K562 (cell line): ENCODE results near the gene SELPLG.

Experiments
- EZH2 ChIP-seq: IDR thresholded peaks from 2 replicates; pipeline ENCODE4 v1.6.1; 2012; ENCODE audit warnings: low read depth, mild to moderate bottlenecking, inconsistent platforms, low read length, borderline replicate concordance
- FIP1L1 ChIP-seq: fragments of 200-400 bp; formaldehyde crosslinking; IDR thresholded peaks from 2 replicates; pipeline ENCODE4 v1.6.1; 2018; ENCODE audit warnings: mild to moderate bottlenecking, low read depth, low read length; ENCODE audit not compliant: poor library complexity, severe bottlenecking
- GTF2F1 ChIP-seq: IDR thresholded peaks from 2 replicates; pipeline ENCODE4 v1.6.1; 2011; ENCODE audit warnings: low read depth, low read length, improper control_type of control experiment
- HDAC6 ChIP-seq: IDR thresholded peaks from 2 replicates; pipeline ENCODE4 v1.6.1; 2012; ENCODE audit warnings: low read depth, mild to moderate bottlenecking, control low read depth, inconsistent platforms, low read length, moderate library complexity
- RFX5 ChIP-seq: IDR thresholded peaks from 2 replicates; pipeline ENCODE4 v1.6.1; 2011; ENCODE audit warnings: low read depth, mild to moderate bottlenecking, improper control_type of control experiment, low read length
- SMARCC2 ChIP-seq: fragments of 450-650 bp; IDR thresholded peaks from 2 replicates; pipeline ENCODE4 v1.6.1; 2017; ENCODE audit warnings: antibody characterized with exemption, moderate library complexity, mild to moderate bottlenecking, low read depth
- U2AF2 ChIP-seq: fragments of 200-400 bp; formaldehyde crosslinking; optimal IDR thresholded peaks from 2 replicates; pipeline ENCODE3; 2017; ENCODE audit warnings: low read depth, mild to moderate bottlenecking, low read length
- XRCC5 ChIP-seq: fragments of 200-400 bp; formaldehyde crosslinking; IDR thresholded peaks from 2 replicates; pipeline ENCODE4 v1.6.1; 2017; ENCODE audit warnings: low read depth, mild to moderate bottlenecking, low read length
- YY1 ChIP-seq, 3 experiments: IDR thresholded peaks; 2 replicates each; pipeline ENCODE4 v1.6.1; 2011; ENCODE audit warnings: low read length in 2 of 3, mild to moderate bottlenecking in 2 of 3, moderate library complexity in 2 of 3, borderline replicate concordance in 1 of 3, control low read depth in 1 of 3, low read depth in 1 of 3; ENCODE audit not compliant: insufficient read depth in 3 of 3, insufficient replicate concordance in 2 of 3, control insufficient read depth in 1 of 3, insufficient read length in 1 of 3; ENCODE audit errors: extremely low read depth in 1 of 3
- ZNF174 ChIP-seq: fragments of 250-450 bp; sonication (Bioruptor Pico); IDR thresholded peaks from 2 replicates; pipeline ENCODE4 v1.4.0; 2020; ENCODE audit warnings: mild to moderate bottlenecking
- ZNF444 ChIP-seq: fragments of 250-450 bp; sonication (Bioruptor Pico); IDR thresholded peaks from 2 replicates; pipeline ENCODE4 v1.4.0; 2020; ENCODE audit warnings: mild to moderate bottlenecking, moderate library complexity
- TF ChIP-seq, protein P1 (sequence below), 3 experiments: IDR thresholded peaks in 2 of 3; conservative IDR thresholded peaks in 1 of 3; 2 replicates each; pipeline ENCODE4 v1.5.1; 2011 to 2012; ENCODE audit warnings: low read length in 3 of 3, mild to moderate bottlenecking in 3 of 3, control low read depth in 2 of 3, improper control_type of control experiment in 1 of 3, inconsistent platforms in 1 of 3, low read depth in 1 of 3, mixed read lengths in 1 of 3, moderate library complexity in 1 of 3; ENCODE audit not compliant: insufficient read depth in 2 of 3

DNA sequence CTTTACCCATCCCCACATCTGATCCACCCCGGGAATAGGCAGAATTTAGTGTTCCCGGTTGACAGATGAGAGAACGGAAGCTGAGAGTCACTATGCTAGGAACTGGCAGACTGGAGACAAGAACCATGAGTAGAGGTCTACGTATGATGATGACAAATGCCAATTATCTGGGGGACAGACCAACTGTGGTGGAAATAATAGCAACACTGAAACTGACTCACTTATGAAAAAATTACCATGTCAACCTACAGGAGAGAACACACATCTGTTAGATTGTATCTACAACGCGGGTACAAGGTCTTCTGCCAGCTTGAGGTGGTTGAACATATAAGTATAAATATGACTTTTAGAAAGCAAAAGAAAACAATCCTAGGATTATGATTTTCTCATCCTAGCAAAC is 15.4 kb upstream of the SELPLG start:
- TF ChIP-seq ZNF444 (CRISPR knock-in tag) (no peak), RFX5 (no peak), EZH2 (no peak), ZNF174 (no peak), XRCC5 (no peak), HDAC6 (no peak), U2AF2 (no peak), GTF2F1 (no peak), FIP1L1 (no peak), YY1 (IDR thresholded peaks at IDR 0.05; ENCODE audit: borderline replicate concordance in 1 of 3, control insufficient read depth in 1 of 3, extremely low read depth in 1 of 3, insufficient read depth in 3 of 3, insufficient read length in 1 of 3, insufficient replicate concordance in 2 of 3, low read depth in 1 of 3, low read length in 2 of 3) (no peak), SMARCC2 (no peak)
- TF ChIP-seq, protein P1, sequence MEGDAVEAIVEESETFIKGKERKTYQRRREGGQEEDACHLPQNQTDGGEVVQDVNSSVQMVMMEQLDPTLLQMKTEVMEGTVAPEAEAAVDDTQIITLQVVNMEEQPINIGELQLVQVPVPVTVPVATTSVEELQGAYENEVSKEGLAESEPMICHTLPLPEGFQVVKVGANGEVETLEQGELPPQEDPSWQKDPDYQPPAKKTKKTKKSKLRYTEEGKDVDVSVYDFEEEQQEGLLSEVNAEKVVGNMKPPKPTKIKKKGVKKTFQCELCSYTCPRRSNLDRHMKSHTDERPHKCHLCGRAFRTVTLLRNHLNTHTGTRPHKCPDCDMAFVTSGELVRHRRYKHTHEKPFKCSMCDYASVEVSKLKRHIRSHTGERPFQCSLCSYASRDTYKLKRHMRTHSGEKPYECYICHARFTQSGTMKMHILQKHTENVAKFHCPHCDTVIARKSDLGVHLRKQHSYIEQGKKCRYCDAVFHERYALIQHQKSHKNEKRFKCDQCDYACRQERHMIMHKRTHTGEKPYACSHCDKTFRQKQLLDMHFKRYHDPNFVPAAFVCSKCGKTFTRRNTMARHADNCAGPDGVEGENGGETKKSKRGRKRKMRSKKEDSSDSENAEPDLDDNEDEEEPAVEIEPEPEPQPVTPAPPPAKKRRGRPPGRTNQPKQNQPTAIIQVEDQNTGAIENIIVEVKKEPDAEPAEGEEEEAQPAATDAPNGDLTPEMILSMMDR (IDR thresholded peaks at IDR 0.05 in 2 of 3, conservative IDR thresholded peaks at IDR 0.05 in 1 of 3; ENCODE audit: insufficient read depth in 2 of 3, low read depth in 1 of 3, low read length in 3 of 3), result no peak
